ENCODE measurements around the gene CEMIP.

DNA sequence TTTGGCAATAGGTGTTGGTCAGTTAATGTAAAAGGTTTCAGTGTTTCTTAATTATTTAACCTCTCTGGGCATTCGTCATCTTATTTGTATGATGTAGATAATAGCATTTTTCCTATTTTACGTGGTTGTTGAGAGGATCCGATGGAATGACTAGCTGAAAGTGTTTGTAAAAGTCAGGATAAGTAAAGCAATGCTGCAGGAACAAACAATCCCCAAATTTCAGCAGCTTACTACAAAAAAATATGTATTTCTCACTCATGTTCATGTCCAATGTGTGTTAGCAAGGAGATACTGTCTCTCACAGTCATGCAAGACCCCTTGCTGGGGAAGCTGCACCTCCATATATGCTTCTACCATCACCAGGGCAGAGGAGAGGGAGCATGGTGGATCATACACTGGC is 38.7 kb downstream of the CEMIP start:
- TF ChIP-seq JUNB (IDR thresholded peaks at IDR 0.05; ENCODE audit: unreplicated experiment) (no peak), POLR2AphosphoS5 (IDR thresholded peaks at IDR 0.05; ENCODE audit: low read depth) (no peak), EZH2phosphoT487 (IDR thresholded peaks at IDR 0.05; ENCODE audit: unreplicated experiment) (no peak)
- TF ChIP-seq, protein P1, sequence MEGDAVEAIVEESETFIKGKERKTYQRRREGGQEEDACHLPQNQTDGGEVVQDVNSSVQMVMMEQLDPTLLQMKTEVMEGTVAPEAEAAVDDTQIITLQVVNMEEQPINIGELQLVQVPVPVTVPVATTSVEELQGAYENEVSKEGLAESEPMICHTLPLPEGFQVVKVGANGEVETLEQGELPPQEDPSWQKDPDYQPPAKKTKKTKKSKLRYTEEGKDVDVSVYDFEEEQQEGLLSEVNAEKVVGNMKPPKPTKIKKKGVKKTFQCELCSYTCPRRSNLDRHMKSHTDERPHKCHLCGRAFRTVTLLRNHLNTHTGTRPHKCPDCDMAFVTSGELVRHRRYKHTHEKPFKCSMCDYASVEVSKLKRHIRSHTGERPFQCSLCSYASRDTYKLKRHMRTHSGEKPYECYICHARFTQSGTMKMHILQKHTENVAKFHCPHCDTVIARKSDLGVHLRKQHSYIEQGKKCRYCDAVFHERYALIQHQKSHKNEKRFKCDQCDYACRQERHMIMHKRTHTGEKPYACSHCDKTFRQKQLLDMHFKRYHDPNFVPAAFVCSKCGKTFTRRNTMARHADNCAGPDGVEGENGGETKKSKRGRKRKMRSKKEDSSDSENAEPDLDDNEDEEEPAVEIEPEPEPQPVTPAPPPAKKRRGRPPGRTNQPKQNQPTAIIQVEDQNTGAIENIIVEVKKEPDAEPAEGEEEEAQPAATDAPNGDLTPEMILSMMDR (conservative IDR thresholded peaks at IDR 0.05; ENCODE audit: low read depth in 2 of 2), result no peak
